CD4-positive, alpha-beta T cell (primary cell): Measurements from ENCODE around the gene NOTCH1. TPM values are rescaled to one million over a fixed set of nuclear protein-coding genes. Genes with fewer than 3 reads are reported as not detected.

Source experiments
- ATAC-seq: fragments of 200-7000 bp; cut with Tn5 transposase; one replicate; pipeline ENCODE4 v1.10.0; 2022; ENCODE audit warnings: mild to moderate bottlenecking; ENCODE audit not compliant: poor library complexity
- CTCF ChIA-PET: fragments of 350-600 bp; sonication (Branson Sonifier 250); formaldehyde crosslinking; loops from one replicate; lab custom pipeline; 2021; ENCODE audit warnings: antibody characterized with exemption, inconsistent platforms; lab: Charles Lee
- POLR2A ChIA-PET: fragments of 350-600 bp; sonication (Branson Sonifier 250); formaldehyde crosslinking; loops from one replicate; lab custom pipeline; 2021; ENCODE audit warnings: antibody characterized with exemption, inconsistent platforms; lab: Charles Lee
- DNase-seq, 14 experiments: peaks; one replicate each; pipeline ENCODE4 v3.0.0-alpha.2; 2013 to 2020; ENCODE audit warnings: mixed read lengths in 2 of 14
- H3K27ac ChIP-seq, 2 donors: one replicate each; pipeline versions ENCODE4 v1.5.1 to v1.7.0; 2013; ENCODE audit warnings: low read length in 2 of 2, low read depth in 1 of 2, mild to moderate bottlenecking in 1 of 2
- H3K27me3 ChIP-seq, 2 experiments: 1 replicate in 1 of 2; 2 replicates in 1 of 2; pipeline versions ENCODE4 v1.6.1 to v1.7.0; 2013; ENCODE audit warnings: low read length in 2 of 2, control low read depth in 1 of 2, mild to moderate bottlenecking in 1 of 2, moderate library complexity in 1 of 2; ENCODE audit not compliant: insufficient read depth in 2 of 2, control insufficient read depth in 1 of 2
- H3K36me3 ChIP-seq: one replicate; pipeline ENCODE4 v1.6.1; 2013; ENCODE audit warnings: low read length, control low read depth; ENCODE audit not compliant: insufficient read depth
- H3K4me1 ChIP-seq: one replicate; pipeline ENCODE4 v1.6.1; 2013; ENCODE audit warnings: low read length, control low read depth; ENCODE audit not compliant: insufficient read depth
- H3K4me3 ChIP-seq: one replicate; pipeline ENCODE4 v1.5.1; 2013; ENCODE audit warnings: mild to moderate bottlenecking, low read length, moderate library complexity
- H3K9me3 ChIP-seq, 2 experiments: 1 replicate in 1 of 2; 2 replicates in 1 of 2; pipeline versions ENCODE4 v1.6.1 to v1.7.0; 2013; ENCODE audit warnings: low read length in 2 of 2, mild to moderate bottlenecking in 2 of 2, control low read depth in 1 of 2, moderate library complexity in 1 of 2; ENCODE audit not compliant: control insufficient read depth in 1 of 2, insufficient read depth in 1 of 2
- H3K27ac Mint-ChIP-seq: one replicate; pipeline ENCODE4 v1.8.0; 2020; ENCODE audit warnings: mixed read lengths
- H3K27me3 Mint-ChIP-seq: one replicate; pipeline ENCODE4 v1.8.0; 2021; ENCODE audit warnings: mixed read lengths
- H3K36me3 Mint-ChIP-seq: one replicate; pipeline ENCODE4 v1.8.0; 2021; ENCODE audit warnings: low read depth, mixed read lengths
- H3K4me1 Mint-ChIP-seq: one replicate; pipeline ENCODE4 v1.8.0; 2021; ENCODE audit warnings: low read depth, mixed read lengths
- H3K4me3 Mint-ChIP-seq: one replicate; pipeline ENCODE4 v1.8.0; 2020; ENCODE audit warnings: mild to moderate bottlenecking, mixed read lengths
- H3K9me3 Mint-ChIP-seq: one replicate; pipeline ENCODE4 v1.8.0; 2020; ENCODE audit warnings: mixed read lengths
- intact Hi-C, 2 experiments: fragments of 100-400 bp; cut with DNase I in 1 of 2; cut with micrococcal nuclease in 1 of 2; formaldehyde crosslinking; loops; one replicate each; pipeline versions ENCODE4 v1.15.1 to v1.9.0; 2023 to 2025; cut with DNase I, micrococcal nuclease
- total RNA-seq, 174 experiments: library from RNA in 2 of 174; stranded (reverse) in 2 of 174; gene quantifications; one replicate each; pipeline ENCODE4 v1.2.3 and lab custom pipeline; 2021 to 2026
- TF ChIP-seq, protein P1 (sequence below): fragments of 200-600 bp; IDR thresholded peaks from one replicate; pipeline ENCODE4 v1.8.0; 2022; ENCODE audit warnings: antibody characterized with exemption, mild to moderate bottlenecking

The NOTCH1 gene
- total RNA-seq, 2 experiments from 2014 or later = 30.8 to 34.2 TPM

DNA sequence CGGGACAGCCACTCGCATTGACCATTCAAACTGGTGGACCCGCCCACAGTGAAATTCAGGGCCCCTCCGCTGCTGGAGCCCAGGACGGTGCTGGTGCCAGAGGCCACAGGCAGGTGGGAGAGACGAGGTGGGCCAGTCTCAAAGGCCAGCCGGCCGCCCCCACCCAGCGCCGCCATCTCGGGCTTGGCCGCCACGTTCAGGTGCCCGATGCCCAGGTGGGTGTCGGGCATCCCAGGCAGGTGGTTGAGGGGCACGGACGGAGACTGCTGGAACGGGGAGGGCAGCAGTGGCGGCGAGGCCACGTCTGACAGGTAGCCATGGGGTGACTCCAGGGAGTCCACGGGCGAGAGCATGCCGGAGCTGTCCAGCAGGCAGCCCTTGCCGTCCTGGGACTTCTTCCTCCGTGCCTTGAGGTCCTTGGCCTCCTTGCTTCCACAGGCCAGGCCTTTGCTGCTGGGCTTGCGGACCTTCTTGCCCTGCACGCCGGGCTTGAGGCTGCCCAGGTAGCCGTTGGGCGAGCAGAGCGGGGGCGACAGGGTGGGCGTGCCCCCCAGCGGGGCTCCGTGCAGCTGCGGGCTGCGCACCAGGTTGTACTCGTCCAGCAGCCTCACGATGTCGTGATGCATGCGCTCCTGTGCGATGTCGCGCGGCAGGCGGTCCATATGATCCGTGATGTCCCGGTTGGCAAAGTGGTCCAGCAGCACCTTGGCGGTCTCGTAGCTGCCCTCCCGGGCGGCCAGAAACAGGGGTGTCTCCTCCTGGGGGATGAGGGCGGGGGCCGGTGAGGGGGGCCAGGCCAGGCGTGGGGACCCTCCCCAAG, 48.8 kb downstream of the NOTCH1 start:
- CTCF ChIA-PET = no interaction called here

DNA sequence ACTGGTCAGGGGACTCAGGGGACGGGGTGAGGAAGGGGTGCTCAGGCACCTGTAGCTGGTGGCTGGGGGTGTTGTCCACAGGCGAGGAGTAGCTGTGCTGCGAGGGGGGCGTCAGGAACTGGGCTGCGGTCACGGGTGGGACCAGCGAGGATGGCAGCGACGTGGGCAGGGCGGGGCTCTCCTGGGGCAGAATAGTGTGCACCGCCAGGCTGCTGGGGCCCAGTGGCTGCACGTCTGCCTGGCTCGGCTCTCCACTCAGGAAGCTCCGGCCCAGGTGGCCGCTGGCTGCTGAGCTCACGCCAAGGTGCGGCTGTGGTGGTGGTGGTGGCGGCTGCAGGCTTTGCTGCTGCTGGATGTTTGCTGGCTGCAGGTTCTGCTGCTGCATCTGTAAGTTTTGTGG, 49.7 kb downstream of the NOTCH1 start:
- H3K9me3 Mint-ChIP-seq = no peaks in the 10 kb centered on the region
- ChIA-PET POLR2A (no interaction called here), CTCF (no interaction called here)
- intact Hi-C loops = no loop called here
- no peaks in the 10 kb centered on the region for H3K4me1 Mint-ChIP-seq
- H3K27me3 Mint-ChIP-seq = no peaks in the 10 kb centered on the region
- TF ChIP-seq, protein P1, sequence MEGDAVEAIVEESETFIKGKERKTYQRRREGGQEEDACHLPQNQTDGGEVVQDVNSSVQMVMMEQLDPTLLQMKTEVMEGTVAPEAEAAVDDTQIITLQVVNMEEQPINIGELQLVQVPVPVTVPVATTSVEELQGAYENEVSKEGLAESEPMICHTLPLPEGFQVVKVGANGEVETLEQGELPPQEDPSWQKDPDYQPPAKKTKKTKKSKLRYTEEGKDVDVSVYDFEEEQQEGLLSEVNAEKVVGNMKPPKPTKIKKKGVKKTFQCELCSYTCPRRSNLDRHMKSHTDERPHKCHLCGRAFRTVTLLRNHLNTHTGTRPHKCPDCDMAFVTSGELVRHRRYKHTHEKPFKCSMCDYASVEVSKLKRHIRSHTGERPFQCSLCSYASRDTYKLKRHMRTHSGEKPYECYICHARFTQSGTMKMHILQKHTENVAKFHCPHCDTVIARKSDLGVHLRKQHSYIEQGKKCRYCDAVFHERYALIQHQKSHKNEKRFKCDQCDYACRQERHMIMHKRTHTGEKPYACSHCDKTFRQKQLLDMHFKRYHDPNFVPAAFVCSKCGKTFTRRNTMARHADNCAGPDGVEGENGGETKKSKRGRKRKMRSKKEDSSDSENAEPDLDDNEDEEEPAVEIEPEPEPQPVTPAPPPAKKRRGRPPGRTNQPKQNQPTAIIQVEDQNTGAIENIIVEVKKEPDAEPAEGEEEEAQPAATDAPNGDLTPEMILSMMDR = no peak
- H3K36me3 ChIP-seq = peaks cover 50% of the 10 kb centered on the region
- DNase-seq = no peak
- H3K4me3 Mint-ChIP-seq = no peak overlapping the region
- H3K9me3 ChIP-seq = peaks cover 0 to 10% of the 10 kb centered on the region in 2 experiments
- H3K4me1 ChIP-seq = no peaks in the 10 kb centered on the region
- no peak overlapping the region for H3K27ac Mint-ChIP-seq
- peaks cover 24% of the 10 kb centered on the region for H3K36me3 Mint-ChIP-seq
- H3K27ac ChIP-seq = no peak overlapping the region
- H3K27me3 ChIP-seq = no peaks in the 10 kb centered on the region
- H3K4me3 ChIP-seq = no peak overlapping the region
- ATAC-seq = no peak

More for the DNA sequence above, 48.8 kb downstream of the NOTCH1 start:
- Mint-ChIP-seq H3K27ac (no peak overlapping the region), H3K4me1 (no peaks in the 10 kb centered on the region), H3K9me3 (no peaks in the 10 kb centered on the region), H3K36me3 (peaks cover 28% of the 10 kb centered on the region), H3K27me3 (no peaks in the 10 kb centered on the region), H3K4me3 (no peak overlapping the region)
- Histone ChIP-seq H3K27ac (no peak overlapping the region), H3K27me3 (no peaks in the 10 kb centered on the region), H3K4me1 (no peaks in the 10 kb centered on the region), H3K4me3 (no peak overlapping the region), H3K9me3 (peaks cover 0 to 10% of the 10 kb centered on the region in 2 experiments), H3K36me3 (peaks cover 58% of the 10 kb centered on the region)
- no peak for DNase-seq
- TF ChIP-seq, protein P1 = no peak
- intact Hi-C loops = no loop called here
- POLR2A ChIA-PET = no interaction called here
- no peak for ATAC-seq

DNA sequence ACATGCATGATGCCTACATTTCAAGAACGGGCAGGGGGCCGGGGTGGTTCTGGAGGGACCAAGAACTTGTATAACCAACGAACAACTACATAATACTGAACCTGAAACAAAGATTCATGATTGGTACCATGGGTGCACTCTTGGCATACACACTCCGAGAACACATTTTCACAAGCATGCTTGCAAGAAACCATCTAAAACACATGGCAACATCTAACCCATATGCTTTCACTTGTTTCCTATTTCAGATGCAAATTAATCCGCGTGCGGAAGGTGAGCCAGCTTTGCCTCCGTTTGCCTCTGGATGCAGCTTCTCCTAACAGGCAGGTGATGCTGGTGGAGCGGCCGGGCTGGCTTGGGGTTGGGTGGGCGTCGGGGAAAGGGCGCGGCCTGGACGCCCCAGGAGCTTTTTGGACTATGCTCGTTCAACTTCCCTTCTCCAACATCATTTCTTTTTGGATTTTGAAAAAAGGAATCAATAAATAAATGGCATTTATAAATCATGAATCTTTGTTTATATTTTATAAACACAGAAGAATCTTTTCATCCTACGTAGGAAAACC, 50.5 kb downstream of the NOTCH1 start:
- Histone ChIP-seq H3K9me3 (peaks cover 0 to 10% of the 10 kb centered on the region in 2 experiments), H3K36me3 (peaks cover 43% of the 10 kb centered on the region), H3K27ac (no peak overlapping the region), H3K4me3 (no peak overlapping the region), H3K27me3 (no peaks in the 10 kb centered on the region), H3K4me1 (no peaks in the 10 kb centered on the region)
- H3K4me1 Mint-ChIP-seq = no peaks in the 10 kb centered on the region
- TF ChIP-seq, protein P1 = no peak
- no peak overlapping the region for H3K27ac Mint-ChIP-seq
- ChIA-PET POLR2A (no interaction called here), CTCF (no interaction called here)
- H3K9me3 Mint-ChIP-seq = no peaks in the 10 kb centered on the region
- H3K4me3 Mint-ChIP-seq = no peak overlapping the region
- intact Hi-C loops = no loop called here
- peaks cover 24% of the 10 kb centered on the region for H3K36me3 Mint-ChIP-seq
- ATAC-seq (no peak), DNase-seq (no peak)
- no peaks in the 10 kb centered on the region for H3K27me3 Mint-ChIP-seq
